IMR-90 (cell line): Measurements from ENCODE around the gene ADAMTS6. TPM values are rescaled to one million over a fixed set of nuclear protein-coding genes. Genes with fewer than 3 reads are reported as not detected.

Experiments used
- ATAC-seq: fragments of 200-7000 bp; cut with Tn5 transposase; 2 replicates; pipeline ENCODE4 v1.9.1; 2020; ENCODE audit warnings: low read depth, mild to moderate bottlenecking, moderate library complexity
- BruUV-seq: library from RNA; stranded (reverse); fragments of 400-500 nt; replicated peaks from 2 replicates; lab custom pipeline; 2021; lab: Mats Ljungman, UMichigan
- CTCF ChIA-PET: fragments of 300-600 bp; formaldehyde crosslinking; extraction: SDS; loops from one replicate; lab custom pipeline; 2021; ENCODE audit warnings: antibody characterized with exemption; lab: Yijun Ruan, JAX
- POLR2A ChIA-PET: fragments of 300-600 bp; sonication (Branson Sonifier 250); formaldehyde crosslinking; loops from one replicate; lab custom pipeline; 2022; ENCODE audit warnings: antibody characterized with exemption; ENCODE audit not compliant: unreplicated experiment; lab: Charles Lee
- DNase-seq: peaks from one replicate; pipeline ENCODE4 v3.0.0; 2013
- H2AFZ ChIP-seq: replicated peaks from 2 replicates; pipeline ENCODE3; 2013; ENCODE audit warnings: low read length, mild to moderate bottlenecking; ENCODE audit not compliant: poor library complexity
- H2AK5ac ChIP-seq: 2 replicates; pipeline ENCODE4 v1.6.1; 2013; ENCODE audit warnings: low read depth, low read length, inconsistent platforms
- H2AK9ac ChIP-seq: replicated peaks from 2 replicates; pipeline ENCODE3; 2013; ENCODE audit warnings: mild to moderate bottlenecking, low read depth, low read length, moderate library complexity; ENCODE audit not compliant: poor library complexity
- H2BK120ac ChIP-seq: 2 replicates; pipeline ENCODE4 v1.6.1; 2013; ENCODE audit warnings: low read depth, low read length, inconsistent platforms
- H2BK15ac ChIP-seq: 3 replicates; pipeline ENCODE4 v1.6.1; 2013; ENCODE audit warnings: low read depth, low read length, inconsistent platforms
- H2BK20ac ChIP-seq: 2 replicates; pipeline ENCODE4 v1.6.1; 2013; ENCODE audit warnings: low read depth, mild to moderate bottlenecking, inconsistent platforms, low read length, moderate library complexity
- H2BK5ac ChIP-seq: 2 replicates; pipeline ENCODE4 v1.6.1; 2013; ENCODE audit warnings: mild to moderate bottlenecking, low read depth, low read length, inconsistent platforms; ENCODE audit not compliant: poor library complexity, severe bottlenecking
- H3K14ac ChIP-seq: replicated peaks from 2 replicates; pipeline ENCODE4 v1.6.1; 2013; ENCODE audit warnings: low read depth, low read length, inconsistent platforms
- H3K18ac ChIP-seq: 2 replicates; pipeline ENCODE4 v1.6.1; 2013; ENCODE audit warnings: low read depth, low read length, control low read depth
- H3K23ac ChIP-seq: 2 replicates; pipeline ENCODE4 v1.6.1; 2013; ENCODE audit warnings: low read depth, low read length, inconsistent platforms
- H3K27ac ChIP-seq: 2 replicates; pipeline ENCODE4 v1.5.1; 2013; ENCODE audit warnings: mild to moderate bottlenecking, control low read depth, low read length; ENCODE audit not compliant: insufficient read depth
- H3K27me3 ChIP-seq: 2 replicates; pipeline ENCODE4 v1.6.1; 2013; ENCODE audit warnings: low read length; ENCODE audit not compliant: control insufficient read depth, insufficient read depth
- H3K36me3 ChIP-seq: 2 replicates; pipeline ENCODE4 v1.6.1; 2013; ENCODE audit warnings: low read length, mixed read lengths; ENCODE audit not compliant: control insufficient read depth, insufficient read depth
- H3K4ac ChIP-seq: 2 replicates; pipeline ENCODE4 v1.6.1; 2013; ENCODE audit warnings: low read depth, low read length, inconsistent platforms
- H3K4me1 ChIP-seq: 2 replicates; pipeline ENCODE4 v1.6.1; 2013; ENCODE audit warnings: low read length, mixed read lengths; ENCODE audit not compliant: control insufficient read depth, insufficient read depth
- H3K4me2 ChIP-seq: 2 replicates; pipeline ENCODE4 v1.6.1; 2013; ENCODE audit warnings: low read depth, mild to moderate bottlenecking, control low read depth, low read length, moderate library complexity
- H3K4me3 ChIP-seq: 2 replicates; pipeline ENCODE4 v1.5.1; 2013; ENCODE audit warnings: low read depth, mild to moderate bottlenecking, control low read depth, low read length, moderate library complexity; ENCODE audit not compliant: insufficient read depth
- H3K56ac ChIP-seq: 2 replicates; pipeline ENCODE4 v1.6.1; 2013; ENCODE audit warnings: low read length, inconsistent platforms; ENCODE audit not compliant: insufficient read depth; ENCODE audit errors: extremely low read depth
- H3K79me1 ChIP-seq, 2 experiments: 2 replicates each; pipeline ENCODE4 v1.6.1; 2013; ENCODE audit warnings: low read length in 2 of 2, inconsistent platforms in 1 of 2, low read depth in 1 of 2
- H3K9ac ChIP-seq: 2 replicates; pipeline ENCODE4 v1.6.1; 2013; ENCODE audit warnings: low read depth, low read length, control low read depth
- H3K9me1 ChIP-seq: 2 replicates; pipeline ENCODE4 v1.6.1; 2013; ENCODE audit warnings: low read length, inconsistent platforms; ENCODE audit not compliant: insufficient read depth
- H3K9me3 ChIP-seq: 2 replicates; pipeline ENCODE4 v1.6.1; 2013; ENCODE audit warnings: low read length; ENCODE audit not compliant: control insufficient read depth, insufficient read depth
- H4K20me1 ChIP-seq: 2 replicates; pipeline ENCODE4 v1.6.1; 2013; ENCODE audit warnings: low read length, inconsistent platforms; ENCODE audit not compliant: insufficient read depth
- H4K5ac ChIP-seq: 2 replicates; pipeline ENCODE4 v1.6.1; 2013; ENCODE audit warnings: mild to moderate bottlenecking, low read depth, low read length, control low read depth
- H4K8ac ChIP-seq, 2 experiments: 2 replicates each; pipeline ENCODE4 v1.6.1; 2013; ENCODE audit warnings: low read depth in 2 of 2, low read length in 2 of 2, control low read depth in 1 of 2, inconsistent platforms in 1 of 2
- H4K91ac ChIP-seq: 2 replicates; pipeline ENCODE4 v1.6.1; 2013; ENCODE audit warnings: low read depth, low read length, inconsistent platforms; ENCODE audit not compliant: insufficient read depth
- FOS ChIP-seq: fragments of 150-350 bp; IDR thresholded peaks from 2 replicates; pipeline ENCODE4 v1.6.1; 2016; ENCODE audit warnings: low read depth, low read length
- MAZ ChIP-seq: IDR thresholded peaks from 2 replicates; pipeline ENCODE4 v1.6.1; 2012; ENCODE audit warnings: low read depth, mild to moderate bottlenecking, low read length, improper control_type of control experiment, moderate library complexity, borderline replicate concordance
- MXI1 ChIP-seq: IDR thresholded peaks from 2 replicates; pipeline ENCODE4 v1.6.1; 2012; ENCODE audit warnings: low read depth, mild to moderate bottlenecking, low read length, moderate library complexity, borderline replicate concordance
- NFE2L2 ChIP-seq: fragments of 150-350 bp; IDR thresholded peaks from 2 replicates; pipeline ENCODE4 v1.6.1; 2016; ENCODE audit warnings: low read depth, mild to moderate bottlenecking, low read length
- RAD21 ChIP-seq: IDR thresholded peaks from 2 replicates; pipeline ENCODE4 v1.6.1; 2012; ENCODE audit warnings: low read length, improper control_type of control experiment
- SMC3 ChIP-seq: fragments of 150-350 bp; IDR thresholded peaks from 2 replicates; pipeline ENCODE4 v1.6.1; 2016; ENCODE audit warnings: low read depth, mild to moderate bottlenecking, antibody characterized with exemption, low read length, moderate library complexity
- WGBS, 2 experiments: methylation state at CpG; one replicate each; pipeline versions ENCODE4 v1.1.5 to v1.1.7; 2013; ENCODE audit warnings: missing lambda C conversion rate in 2 of 2; ENCODE audit not compliant: insufficient read length in 1 of 2; ENCODE audit errors: extremely low coverage in 2 of 2; 5-methylcytosine and 5-hydroxymethylcytosine counted together
- dilution Hi-C: fragments of 300-500 bp; cut with HindIII; formaldehyde crosslinking; loops from one replicate; pipeline ENCODE4 v1.14.3; 2018; ENCODE audit warnings: low sequenced_read_pairs; ENCODE audit not compliant: unreplicated experiment
- in situ Hi-C: fragments of 300-500 bp; cut with MboI; formaldehyde crosslinking; loops from 3 replicates; pipeline ENCODE4 v1.14.3; 2019; ENCODE audit warnings: low sequenced_read_pairs, inconsistent platforms, mixed read lengths
- intact Hi-C: fragments of 100-400 bp; cut with micrococcal nuclease; formaldehyde crosslinking; loops from 2 replicates; pipeline ENCODE4 v1.10.0; 2022
- polyA plus RNA-seq, 3 experiments: library from polyadenylated mRNA; depleted of rRNA; stranded (reverse); fragments of >200 nt; gene quantifications; 2 replicates each; pipeline ENCODE4 v1.2.3, GENCODE V29; 2012; ENCODE audit warnings: low replicate concordance in 1 of 3
- total RNA-seq: library from RNA; depleted of rRNA; stranded (reverse); fragments of >200 nt; gene quantifications from 2 replicates; pipeline ENCODE4 v1.2.3, GENCODE V29; 2012

Gene ADAMTS6
- total and polyA plus RNA-seq, 2 of the 4 experiments (the other 2 are of a cell fraction): 23.9 to 173 TPM

GRCh38 chr5:65171645-65172044, 310.1 kb downstream of the ADAMTS6 start:
- Histone ChIP-seq H3K9ac (no peak overlapping the region), H2AFZ (no peak overlapping the region), H4K91ac (no peak overlapping the region), H3K9me3 (no peaks in the 10 kb centered on the region), H4K20me1 (no peaks in the 10 kb centered on the region), H3K27me3 (no peaks in the 10 kb centered on the region), H2BK120ac (no peak overlapping the region), H3K4me1 (no peaks in the 10 kb centered on the region; the same call in 1 of the 2 replicates), H2AK5ac (no peak overlapping the region), H3K56ac (no peak overlapping the region), H3K4ac (no peak overlapping the region), H2BK15ac (no peak overlapping the region), H3K79me1 (peaks cover 0 to 6% of the 10 kb centered on the region in 2 experiments; a peak in 3 of 4 replicates), H4K8ac (no peak overlapping the region), H3K14ac (no peak overlapping the region), H3K18ac (no peak overlapping the region; the same call in 1 of the 2 replicates), H3K9me1 (peaks cover 4% of the 10 kb centered on the region; the same call in 1 of the 2 replicates), H3K23ac (no peak overlapping the region), H3K4me3 (no peak overlapping the region), H3K27ac (no peak overlapping the region), H3K36me3 (peaks cover 10% of the 10 kb centered on the region), H2AK9ac (no peak overlapping the region), H2BK5ac (no peak overlapping the region), H3K4me2 (no peak overlapping the region), H2BK20ac (no peak overlapping the region), H4K5ac (no peak overlapping the region; the same call in 1 of the 2 replicates)
- CTCF ChIA-PET: no interaction called here
- no TSS peak for BruUV-seq
- intact Hi-C loops (no loop called here), dilution Hi-C loops (no loop called here), in situ Hi-C loops (no loop called here)
- POLR2A ChIA-PET: no interaction called here
- ATAC-seq: no peak
- WGBS, 2 experiments: 100% methylated on average over 1 of the region's 4 CpGs; no CpG with 5 or more reads in 1 of the 2 experiments
- TF ChIP-seq MXI1: no peak
- no peak for TF ChIP-seq RAD21
- TF ChIP-seq NFE2L2: no peak
- no peak for TF ChIP-seq MAZ
- TF ChIP-seq FOS: no peak
- TF ChIP-seq SMC3: no peak
- no peak for DNase-seq
